HepG2 (cell line): ENCODE data around the gene STX2. TPM values are rescaled to one million over a fixed set of nuclear protein-coding genes. Genes with fewer than 3 reads are reported as not detected.

Source experiments
- ATAC-seq: fragments of 200-7000 bp; cut with Tn5 transposase; 3 replicates; pipeline ENCODE4 v1.9.1; 2020; ENCODE audit warnings: mild to moderate bottlenecking, moderate library complexity
- BruUV-seq: library from RNA; stranded (reverse); fragments of 400-500 nt; replicated peaks from 2 replicates; lab custom pipeline; 2021; lab: Mats Ljungman, UMichigan
- CTCF ChIA-PET: fragments of 300-600 bp; formaldehyde crosslinking; extraction: SDS; loops from one replicate; lab custom pipeline; 2021; ENCODE audit warnings: low total read pairs, inconsistent platforms, low intra/inter-chr PET ratio; lab: Yijun Ruan, JAX
- POLR2A ChIA-PET: fragments of 350-600 bp; sonication (Branson Sonifier 250); formaldehyde crosslinking; loops from one replicate; lab custom pipeline; 2020; ENCODE audit warnings: antibody characterized with exemption, inconsistent platforms; lab: Yijun Ruan, JAX
- DNase-seq: peaks from one replicate; pipeline ENCODE4 v3.0.0-alpha.2; 2015; ENCODE audit warnings: low spot score
- FAIRE-seq: peaks from 3 replicates; lab custom pipeline; 2011; peaks lifted over from hg19 to GRCh38; lab: Jason Lieb, UNC
- H2AFZ ChIP-seq: one replicate; pipeline ENCODE4 v1.6.1; 2011; ENCODE audit warnings: low read length, inconsistent platforms
- H3K27ac ChIP-seq: fragments of 300-600 bp; 3 replicates; pipeline ENCODE4 v1.8.0; 2011; ENCODE audit warnings: mixed run types, mild to moderate bottlenecking, mixed read lengths, low read length, inconsistent platforms; ENCODE audit not compliant: insufficient read depth; ENCODE audit errors: extremely low read length
- H3K27me3 ChIP-seq, 2 experiments: fragments of 200-600 bp in 1 of 2; 2 replicates in 1 of 2; 3 replicates in 1 of 2; pipeline versions ENCODE4 v1.6.0 to v1.8.0; 2011; ENCODE audit warnings: low read length in 2 of 2, mild to moderate bottlenecking in 2 of 2, moderate library complexity in 2 of 2, inconsistent platforms in 1 of 2; ENCODE audit not compliant: insufficient read depth in 2 of 2, control insufficient read depth in 1 of 2
- H3K36me3 ChIP-seq, 2 experiments: fragments of 200-600 bp in 1 of 2; replicated peaks in 1 of 2; 2 replicates in 1 of 2; 3 replicates in 1 of 2; pipeline versions ENCODE4 v1.5.1 to v1.8.0; 2011; ENCODE audit warnings: low read length in 2 of 2, inconsistent platforms in 1 of 2; ENCODE audit not compliant: insufficient read depth in 2 of 2, control insufficient read depth in 1 of 2
- H3K4me1 ChIP-seq: 2 replicates; pipeline ENCODE4 v1.5.1; 2012; ENCODE audit warnings: low read length, inconsistent platforms; ENCODE audit not compliant: insufficient read depth
- H3K4me2 ChIP-seq: 2 replicates; pipeline ENCODE4 v1.6.0; 2011; ENCODE audit warnings: low read depth, low read length, inconsistent platforms
- H3K4me3 ChIP-seq, 3 experiments: fragments of 200-600 bp in 1 of 3; sonication (generic), shearing (Covaris generic) in 1 of 3; replicated peaks in 1 of 3; 2 replicates each; pipeline ENCODE4 v1.5.1; 2011 to 2016; ENCODE audit warnings: low read length in 3 of 3, inconsistent platforms in 2 of 3, low read depth in 2 of 3, mild to moderate bottlenecking in 2 of 3, control low read depth in 1 of 3, mixed read lengths in 1 of 3; ENCODE audit not compliant: insufficient read depth in 1 of 3
- H3K79me2 ChIP-seq: one replicate; pipeline ENCODE4 v1.6.1; 2011; ENCODE audit warnings: low read length, inconsistent platforms; ENCODE audit not compliant: insufficient read depth
- H3K9ac ChIP-seq: 2 replicates; pipeline ENCODE4 v1.6.0; 2011; ENCODE audit warnings: mild to moderate bottlenecking, low read depth, low read length, inconsistent platforms; ENCODE audit not compliant: insufficient read depth
- H3K9me3 ChIP-seq: 2 replicates; pipeline ENCODE4 v1.5.1; 2012; ENCODE audit warnings: mild to moderate bottlenecking, low read length
- H4K20me1 ChIP-seq: 2 replicates; pipeline ENCODE4 v1.6.0; 2011; ENCODE audit warnings: inconsistent platforms, mild to moderate bottlenecking, low read length, moderate library complexity; ENCODE audit not compliant: insufficient read depth
- AGO1 ChIP-seq: fragments of 200-400 bp; formaldehyde crosslinking; IDR thresholded peaks from 2 replicates; pipeline ENCODE4 v1.6.1; 2017; ENCODE audit warnings: mild to moderate bottlenecking, low read depth, low read length, moderate library complexity; ENCODE audit not compliant: poor library complexity, severe bottlenecking
- DNMT1 ChIP-seq: sonication (generic); formaldehyde crosslinking; IDR thresholded peaks from 2 replicates; pipeline ENCODE4 v1.5.1; 2020; ENCODE audit warnings: mild to moderate bottlenecking, missing genetic modification reagents
- FOSL1 ChIP-seq: sonication (generic); formaldehyde crosslinking; IDR thresholded peaks from 2 replicates; pipeline ENCODE4 v1.9.0; 2021; ENCODE audit warnings: missing genetic modification reagents, borderline replicate concordance
- FOXP1 ChIP-seq, 2 experiments: fragments of 450-650 bp in 1 of 2; IDR thresholded peaks; 2 replicates each; pipeline ENCODE4 v1.6.1; 2017 to 2018; ENCODE audit warnings: antibody characterized with exemption in 1 of 2
- ISX ChIP-seq: sonication (generic); formaldehyde crosslinking; conservative IDR thresholded peaks from 2 replicates; pipeline ENCODE4 v1.5.0; 2020; ENCODE audit warnings: missing genetic modification reagents
- NRL ChIP-seq: sonication (generic); formaldehyde crosslinking; IDR thresholded peaks from 2 replicates; pipeline ENCODE4 v1.5.0; 2020; ENCODE audit warnings: missing genetic modification reagents, mild to moderate bottlenecking, moderate library complexity, borderline replicate concordance
- RBM39 ChIP-seq: fragments of 200-400 bp; formaldehyde crosslinking; IDR thresholded peaks from one replicate; pipeline ENCODE4 v1.6.1; 2018; ENCODE audit warnings: antibody characterized with exemption, mild to moderate bottlenecking, low read depth, low read length; ENCODE audit not compliant: poor library complexity, severe bottlenecking
- SETDB1 ChIP-seq: sonication (generic); formaldehyde crosslinking; IDR thresholded peaks from 2 replicates; pipeline ENCODE4 v1.5.1; 2020; ENCODE audit warnings: missing genetic modification reagents, mild to moderate bottlenecking, borderline replicate concordance
- STAG1 ChIP-seq: sonication (generic); formaldehyde crosslinking; IDR thresholded peaks from 2 replicates; pipeline ENCODE4 v1.4.0; 2020; ENCODE audit warnings: missing genetic modification reagents
- ZBTB7B ChIP-seq: sonication (generic); formaldehyde crosslinking; IDR thresholded peaks from 2 replicates; pipeline ENCODE4 v1.4.0; 2020; ENCODE audit warnings: missing genetic modification reagents
- ZNF136 ChIP-seq: sonication (generic); formaldehyde crosslinking; IDR thresholded peaks from 2 replicates; pipeline ENCODE4 v1.8.1; 2022; ENCODE audit warnings: low read depth, mild to moderate bottlenecking, moderate library complexity, missing genetic modification reagents
- ZNF263 ChIP-seq: sonication (generic); formaldehyde crosslinking; IDR thresholded peaks from 2 replicates; pipeline ENCODE4 v1.4.0; 2020; ENCODE audit warnings: missing genetic modification reagents
- ZNF367 ChIP-seq: sonication (generic); formaldehyde crosslinking; IDR thresholded peaks from 2 replicates; pipeline ENCODE4 v1.4.0; 2020; ENCODE audit warnings: missing genetic modification reagents, borderline replicate concordance
- WGBS: methylation state at CpG from one replicate; pipeline ENCODE4 v1.1.6; 2017; ENCODE audit warnings: low lambda C conversion rate; 5-methylcytosine and 5-hydroxymethylcytosine counted together
- in situ Hi-C: cut with HindIII; loops from 2 replicates; pipeline ENCODE4 v1.10.0; 2017; ENCODE audit warnings: low pct_unique_long_range_greater_than_20kb; ENCODE audit not compliant: extremely low pct_ligation_motif_present
- intact Hi-C: fragments of 100-400 bp; cut with micrococcal nuclease; formaldehyde crosslinking; loops from one replicate; pipeline ENCODE4 v1.10.0; 2022; ENCODE audit not compliant: unreplicated experiment
- polyA plus RNA-seq, 8 experiments: library from polyadenylated mRNA; depleted of rRNA in 3 of 8; stranded (reverse) in 7 of 8; unstranded in 1 of 8; fragments of >200 nt; fragmentation: Illumina TruSeq in 4 of 8; extraction: Trizol in 4 of 8; gene quantifications; 2 replicates each; pipeline versions ENCODE4 v1.2.1 to v1.2.3, GENCODE V29; 2011 to 2016; ENCODE audit warnings: low read depth in 4 of 8, missing spikeins in 1 of 8, mixed read lengths in 1 of 8; ENCODE audit not compliant: insufficient read depth in 1 of 8
- total RNA-seq, 5 experiments: library from RNA; depleted of rRNA; stranded (reverse); fragments of >200 nt; fragmentation: Illumina TruSeq; extraction: Trizol; gene quantifications; 2 replicates each; pipeline ENCODE4 v1.2.3, GENCODE V29; 2016; ENCODE audit warnings: low read depth in 1 of 5
- TF ChIP-seq, protein P1 (sequence below): sonication (generic); formaldehyde crosslinking; IDR thresholded peaks from 2 replicates; pipeline ENCODE4 v1.4.0; 2020; ENCODE audit warnings: missing genetic modification reagents
- TF ChIP-seq, protein P2 (sequence below): sonication (generic); formaldehyde crosslinking; IDR thresholded peaks from 2 replicates; pipeline ENCODE4 v1.4.0; 2020; ENCODE audit warnings: mild to moderate bottlenecking, missing genetic modification reagents
- TF ChIP-seq, protein P3 (sequence below): sonication (generic); formaldehyde crosslinking; IDR thresholded peaks from 2 replicates; pipeline ENCODE4 v1.4.0; 2020; ENCODE audit warnings: missing genetic modification reagents
- TF ChIP-seq, protein P4 (sequence below): sonication (generic); formaldehyde crosslinking; IDR thresholded peaks from 2 replicates; pipeline ENCODE4 v1.5.0; 2020; ENCODE audit warnings: mild to moderate bottlenecking, missing genetic modification reagents, moderate library complexity

STX2 gene
- total and polyA plus RNA-seq, 2 of the 13 experiments (the other 11 are each of a cell fraction or from before 2014, with no cell fraction given) = 13.4 to 25.1 TPM

DNA sequence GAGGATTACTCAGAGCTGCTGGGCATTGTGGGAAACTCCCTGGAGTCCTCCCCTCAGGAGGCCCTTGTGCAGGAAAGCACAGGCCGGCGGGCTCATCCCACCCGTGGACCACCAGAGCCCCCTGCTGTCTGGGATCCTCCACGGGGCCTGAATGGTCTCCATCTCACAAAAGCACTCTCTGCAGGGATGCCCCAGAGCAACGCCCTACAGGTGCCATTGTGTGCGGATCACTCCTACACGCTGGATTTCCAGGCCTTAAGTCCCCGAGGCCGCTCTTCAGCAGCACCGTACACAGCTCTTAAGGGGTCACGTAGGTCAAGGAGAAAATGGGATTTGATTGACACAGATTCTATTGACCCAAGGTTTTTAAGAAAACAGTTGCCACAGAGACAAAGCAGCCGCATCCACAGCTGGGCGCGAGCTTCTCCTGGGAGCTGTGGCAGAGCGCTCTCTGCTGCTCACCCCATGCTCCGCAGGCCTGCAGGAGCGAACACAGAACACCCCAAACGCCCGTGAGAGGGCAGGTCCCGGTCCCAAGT is 86.3 kb downstream of the STX2 start:
- no peaks in the 10 kb centered on the region for H3K4me1 ChIP-seq
- no peak overlapping the region for H3K9ac ChIP-seq
- DNase-seq (no peak), FAIRE-seq (no peak), ATAC-seq (peak; percentile 72)
- BruUV-seq = no TSS peak
- no peak overlapping the region for H3K4me2 ChIP-seq
- whole genome bisulfite sequencing = 0% methylated on average over 2 of the region's 20 CpGs
- H3K9me3 ChIP-seq = peaks cover 19% of the 10 kb centered on the region
- no peak overlapping the region for H2AFZ ChIP-seq
- H3K79me2 ChIP-seq = no peaks in the 10 kb centered on the region
- H4K20me1 ChIP-seq = no peaks in the 10 kb centered on the region
- no peak overlapping the region for H3K4me3 ChIP-seq
- no peak overlapping the region for H3K27ac ChIP-seq
- in situ Hi-C loops = no loop called here
- ChIA-PET CTCF (no interaction called here), POLR2A (no interaction called here)
- no peaks in the 10 kb centered on the region for H3K36me3 ChIP-seq
- peaks cover 0 to 12% of the 10 kb centered on the region in 2 experiments; a peak in 1 of 5 replicates for H3K27me3 ChIP-seq
- intact Hi-C loops = no loop called here
- TF ChIP-seq SETDB1 (CRISPR knock-in tag) (no peak), FOXP1 (IDR thresholded peaks at IDR 0.05) (no peak), FOXP1 (CRISPR knock-in tag; IDR thresholded peaks at IDR 0.05) (no peak), ZNF263 (CRISPR knock-in tag) (peak; percentile 53), ZBTB7B (no peak), RBM39 (no peak), ISX (no peak), FOSL1 (CRISPR knock-in tag) (no peak), AGO1 (no peak), NRL (CRISPR knock-in tag) (no peak), ZNF136 (CRISPR knock-in tag) (no peak), ZNF367 (no peak), STAG1 (peak; percentile 36), DNMT1 (CRISPR knock-in tag) (no peak)
- TF ChIP-seq, protein P1, sequence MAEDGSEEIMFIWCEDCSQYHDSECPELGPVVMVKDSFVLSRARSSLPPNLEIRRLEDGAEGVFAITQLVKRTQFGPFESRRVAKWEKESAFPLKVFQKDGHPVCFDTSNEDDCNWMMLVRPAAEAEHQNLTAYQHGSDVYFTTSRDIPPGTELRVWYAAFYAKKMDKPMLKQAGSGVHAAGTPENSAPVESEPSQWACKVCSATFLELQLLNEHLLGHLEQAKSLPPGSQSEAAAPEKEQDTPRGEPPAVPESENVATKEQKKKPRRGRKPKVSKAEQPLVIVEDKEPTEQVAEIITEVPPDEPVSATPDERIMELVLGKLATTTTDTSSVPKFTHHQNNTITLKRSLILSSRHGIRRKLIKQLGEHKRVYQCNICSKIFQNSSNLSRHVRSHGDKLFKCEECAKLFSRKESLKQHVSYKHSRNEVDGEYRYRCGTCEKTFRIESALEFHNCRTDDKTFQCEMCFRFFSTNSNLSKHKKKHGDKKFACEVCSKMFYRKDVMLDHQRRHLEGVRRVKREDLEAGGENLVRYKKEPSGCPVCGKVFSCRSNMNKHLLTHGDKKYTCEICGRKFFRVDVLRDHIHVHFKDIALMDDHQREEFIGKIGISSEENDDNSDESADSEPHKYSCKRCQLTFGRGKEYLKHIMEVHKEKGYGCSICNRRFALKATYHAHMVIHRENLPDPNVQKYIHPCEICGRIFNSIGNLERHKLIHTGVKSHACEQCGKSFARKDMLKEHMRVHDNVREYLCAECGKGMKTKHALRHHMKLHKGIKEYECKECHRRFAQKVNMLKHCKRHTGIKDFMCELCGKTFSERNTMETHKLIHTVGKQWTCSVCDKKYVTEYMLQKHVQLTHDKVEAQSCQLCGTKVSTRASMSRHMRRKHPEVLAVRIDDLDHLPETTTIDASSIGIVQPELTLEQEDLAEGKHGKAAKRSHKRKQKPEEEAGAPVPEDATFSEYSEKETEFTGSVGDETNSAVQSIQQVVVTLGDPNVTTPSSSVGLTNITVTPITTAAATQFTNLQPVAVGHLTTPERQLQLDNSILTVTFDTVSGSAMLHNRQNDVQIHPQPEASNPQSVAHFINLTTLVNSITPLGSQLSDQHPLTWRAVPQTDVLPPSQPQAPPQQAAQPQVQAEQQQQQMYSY (CRISPR knock-in tag) = no peak
- TF ChIP-seq, protein P2, sequence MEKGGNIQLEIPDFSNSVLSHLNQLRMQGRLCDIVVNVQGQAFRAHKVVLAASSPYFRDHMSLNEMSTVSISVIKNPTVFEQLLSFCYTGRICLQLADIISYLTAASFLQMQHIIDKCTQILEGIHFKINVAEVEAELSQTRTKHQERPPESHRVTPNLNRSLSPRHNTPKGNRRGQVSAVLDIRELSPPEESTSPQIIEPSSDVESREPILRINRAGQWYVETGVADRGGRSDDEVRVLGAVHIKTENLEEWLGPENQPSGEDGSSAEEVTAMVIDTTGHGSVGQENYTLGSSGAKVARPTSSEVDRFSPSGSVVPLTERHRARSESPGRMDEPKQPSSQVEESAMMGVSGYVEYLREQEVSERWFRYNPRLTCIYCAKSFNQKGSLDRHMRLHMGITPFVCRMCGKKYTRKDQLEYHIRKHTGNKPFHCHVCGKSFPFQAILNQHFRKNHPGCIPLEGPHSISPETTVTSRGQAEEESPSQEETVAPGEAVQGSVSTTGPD = no peak
- TF ChIP-seq, protein P3, sequence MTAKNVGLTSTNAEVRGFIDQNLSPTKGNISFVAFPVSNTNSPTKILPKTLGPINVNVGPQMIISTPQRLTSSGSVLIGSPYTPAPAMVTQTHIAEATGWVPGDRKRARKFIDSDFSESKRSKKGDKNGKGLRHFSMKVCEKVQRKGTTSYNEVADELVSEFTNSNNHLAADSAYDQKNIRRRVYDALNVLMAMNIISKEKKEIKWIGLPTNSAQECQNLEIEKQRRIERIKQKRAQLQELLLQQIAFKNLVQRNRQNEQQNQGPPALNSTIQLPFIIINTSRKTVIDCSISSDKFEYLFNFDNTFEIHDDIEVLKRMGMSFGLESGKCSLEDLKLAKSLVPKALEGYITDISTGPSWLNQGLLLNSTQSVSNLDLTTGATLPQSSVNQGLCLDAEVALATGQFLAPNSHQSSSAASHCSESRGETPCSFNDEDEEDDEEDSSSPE (CRISPR knock-in tag) = no peak
- TF ChIP-seq, protein P4, sequence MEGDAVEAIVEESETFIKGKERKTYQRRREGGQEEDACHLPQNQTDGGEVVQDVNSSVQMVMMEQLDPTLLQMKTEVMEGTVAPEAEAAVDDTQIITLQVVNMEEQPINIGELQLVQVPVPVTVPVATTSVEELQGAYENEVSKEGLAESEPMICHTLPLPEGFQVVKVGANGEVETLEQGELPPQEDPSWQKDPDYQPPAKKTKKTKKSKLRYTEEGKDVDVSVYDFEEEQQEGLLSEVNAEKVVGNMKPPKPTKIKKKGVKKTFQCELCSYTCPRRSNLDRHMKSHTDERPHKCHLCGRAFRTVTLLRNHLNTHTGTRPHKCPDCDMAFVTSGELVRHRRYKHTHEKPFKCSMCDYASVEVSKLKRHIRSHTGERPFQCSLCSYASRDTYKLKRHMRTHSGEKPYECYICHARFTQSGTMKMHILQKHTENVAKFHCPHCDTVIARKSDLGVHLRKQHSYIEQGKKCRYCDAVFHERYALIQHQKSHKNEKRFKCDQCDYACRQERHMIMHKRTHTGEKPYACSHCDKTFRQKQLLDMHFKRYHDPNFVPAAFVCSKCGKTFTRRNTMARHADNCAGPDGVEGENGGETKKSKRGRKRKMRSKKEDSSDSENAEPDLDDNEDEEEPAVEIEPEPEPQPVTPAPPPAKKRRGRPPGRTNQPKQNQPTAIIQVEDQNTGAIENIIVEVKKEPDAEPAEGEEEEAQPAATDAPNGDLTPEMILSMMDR (CRISPR knock-in tag) = peak; percentile 34
